HG02885 (cell line): ENCODE data around the gene FOXK2.
"Not testable (repeated sequence)": the region's sequence is repeated elsewhere in the genome, so short reads cannot be mapped to it uniquely, and the experiment has no call there.

ENCODE experiments used
- ATAC-seq: cut with Tn5 transposase; IDR thresholded peaks from one replicate; pipeline ENCODE4 v1.9.1; 2021; ENCODE audit warnings: mild to moderate bottlenecking; ENCODE audit not compliant: unreplicated experiment, poor library complexity

The FOXK2 gene

GRCh38 chr17:82528484-82529265 is 9.1 kb downstream of the FOXK2 start:
- no peak for ATAC-seq

GRCh38 chr17:82529914-82530300 is 10.4 kb downstream of the FOXK2 start:
- ATAC-seq, result no peak

- ATAC-seq, result no peak
Observed at GRCh38 chr17:82531431-82531881, 11.9 kb downstream of the FOXK2 start.

GRCh38 chr17:82534401-82534812 is 14.9 kb downstream of the FOXK2 start:
- ATAC-seq, result no peak

- no peak for ATAC-seq
Observed at GRCh38 chr17:82536512-82537201, 17.1 kb downstream of the FOXK2 start.

GRCh38 chr17:82537228-82537627 is 17.7 kb downstream of the FOXK2 start:
- not testable (repeated sequence) for ATAC-seq

- ATAC-seq, result not testable (repeated sequence)
Observed at GRCh38 chr17:82539076-82539475, 19.5 kb downstream of the FOXK2 start.

GRCh38 chr17:82542439-82542838 is 22.9 kb downstream of the FOXK2 start:
- ATAC-seq, result no peak

GRCh38 chr17:82544431-82545070 is 25.0 kb downstream of the FOXK2 start:
- ATAC-seq, result no peak

- no peak for ATAC-seq
Observed at GRCh38 chr17:82545071-82545462, 25.5 kb downstream of the FOXK2 start.

GRCh38 chr17:82547981-82548380 is 28.4 kb downstream of the FOXK2 start:
- ATAC-seq, result no peak

GRCh38 chr17:82548681-82549303 is 29.3 kb downstream of the FOXK2 start:
- no peak for ATAC-seq

GRCh38 chr17:82551779-82552457 is 32.4 kb downstream of the FOXK2 start:
- no peak for ATAC-seq

GRCh38 chr17:82552580-82552979 is 33.0 kb downstream of the FOXK2 start:
- ATAC-seq, result no peak

- no peak for ATAC-seq
Observed at GRCh38 chr17:82553210-82553930, 33.8 kb downstream of the FOXK2 start.

GRCh38 chr17:82557510-82557909 is 38.0 kb downstream of the FOXK2 start:
- ATAC-seq, result not testable (repeated sequence)

- ATAC-seq, result no peak
Observed at GRCh38 chr17:82559566-82560251, 40.2 kb downstream of the FOXK2 start.

GRCh38 chr17:82560252-82560642 is 40.7 kb downstream of the FOXK2 start:
- no peak for ATAC-seq

GRCh38 chr17:82560802-82561428 is 41.4 kb downstream of the FOXK2 start:
- ATAC-seq, result no peak
